H1 (cell line): Measurements from ENCODE around the gene GLRX5.

Source experiments
- BRCA1 ChIP-seq: IDR thresholded peaks from 2 replicates; pipeline ENCODE4 v1.6.1; 2012; ENCODE audit warnings: low read depth, low read length, improper control_type of control experiment
- EP300 ChIP-seq, 2 experiments: IDR thresholded peaks; 1 replicate in 1 of 2; 2 replicates in 1 of 2; pipeline ENCODE4 v1.6.1; 2011 to 2012; ENCODE audit warnings: low read depth in 2 of 2, low read length in 2 of 2, mild to moderate bottlenecking in 2 of 2, borderline replicate concordance in 1 of 2, inconsistent platforms in 1 of 2, moderate library complexity in 1 of 2
- EZH2 ChIP-seq: fragments of 200-600 bp; sonication (generic); IDR thresholded peaks from 2 replicates; pipeline ENCODE4 v1.7.1; 2012; ENCODE audit warnings: low read depth, mild to moderate bottlenecking, moderate library complexity, low read length, inconsistent platforms; ENCODE audit not compliant: severe bottlenecking
- GABPA ChIP-seq: IDR thresholded peaks from 2 replicates; pipeline ENCODE4 v1.6.1; 2011; ENCODE audit warnings: mild to moderate bottlenecking, low read length, moderate library complexity, borderline replicate concordance; ENCODE audit not compliant: insufficient read depth
- JUND ChIP-seq: IDR thresholded peaks from 2 replicates; pipeline ENCODE4 v1.6.1; 2011; ENCODE audit warnings: mild to moderate bottlenecking, improper control_type of control experiment, low read length
- POLR2A ChIP-seq, 2 experiments: IDR thresholded peaks; 1 replicate in 1 of 2; 2 replicates in 1 of 2; pipeline ENCODE4 v1.6.1; 2011; ENCODE audit warnings: low read depth in 2 of 2, low read length in 2 of 2, mild to moderate bottlenecking in 2 of 2; ENCODE audit errors: control extremely low read depth in 1 of 2
- TCF12 ChIP-seq: IDR thresholded peaks from 2 replicates; pipeline ENCODE4 v1.6.1; 2011; ENCODE audit warnings: low read depth, mild to moderate bottlenecking, low read length
- TF ChIP-seq, protein P1 (sequence below), 3 experiments: IDR thresholded peaks; 1 replicate in 2 of 3; 2 replicates in 1 of 3; pipeline versions ENCODE4 v1.5.1 to v1.6.1; 2011; ENCODE audit warnings: low read length in 3 of 3, mild to moderate bottlenecking in 3 of 3, inconsistent platforms in 2 of 3, low read depth in 1 of 3, moderate library complexity in 1 of 3; ENCODE audit not compliant: insufficient read depth in 1 of 3; ENCODE audit errors: control extremely low read depth in 1 of 3
- TF ChIP-seq, protein P2 (sequence below): IDR thresholded peaks from 2 replicates; pipeline ENCODE4 v1.6.1; 2011; ENCODE audit warnings: low read depth, mild to moderate bottlenecking, low read length; ENCODE audit not compliant: insufficient read depth

- no peak for TF ChIP-seq JUND
- TF ChIP-seq, protein P1, sequence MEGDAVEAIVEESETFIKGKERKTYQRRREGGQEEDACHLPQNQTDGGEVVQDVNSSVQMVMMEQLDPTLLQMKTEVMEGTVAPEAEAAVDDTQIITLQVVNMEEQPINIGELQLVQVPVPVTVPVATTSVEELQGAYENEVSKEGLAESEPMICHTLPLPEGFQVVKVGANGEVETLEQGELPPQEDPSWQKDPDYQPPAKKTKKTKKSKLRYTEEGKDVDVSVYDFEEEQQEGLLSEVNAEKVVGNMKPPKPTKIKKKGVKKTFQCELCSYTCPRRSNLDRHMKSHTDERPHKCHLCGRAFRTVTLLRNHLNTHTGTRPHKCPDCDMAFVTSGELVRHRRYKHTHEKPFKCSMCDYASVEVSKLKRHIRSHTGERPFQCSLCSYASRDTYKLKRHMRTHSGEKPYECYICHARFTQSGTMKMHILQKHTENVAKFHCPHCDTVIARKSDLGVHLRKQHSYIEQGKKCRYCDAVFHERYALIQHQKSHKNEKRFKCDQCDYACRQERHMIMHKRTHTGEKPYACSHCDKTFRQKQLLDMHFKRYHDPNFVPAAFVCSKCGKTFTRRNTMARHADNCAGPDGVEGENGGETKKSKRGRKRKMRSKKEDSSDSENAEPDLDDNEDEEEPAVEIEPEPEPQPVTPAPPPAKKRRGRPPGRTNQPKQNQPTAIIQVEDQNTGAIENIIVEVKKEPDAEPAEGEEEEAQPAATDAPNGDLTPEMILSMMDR (IDR thresholded peaks at IDR 0.05; ENCODE audit: control extremely low read depth in 1 of 3, insufficient read depth in 1 of 3, low read depth in 1 of 3, low read length in 3 of 3) = no peak
- TF ChIP-seq POLR2A (IDR thresholded peaks at IDR 0.05; ENCODE audit: control extremely low read depth in 1 of 2, low read depth in 2 of 2, low read length in 2 of 2) = no peak
- no peak for TF ChIP-seq BRCA1
- TF ChIP-seq, protein P2, sequence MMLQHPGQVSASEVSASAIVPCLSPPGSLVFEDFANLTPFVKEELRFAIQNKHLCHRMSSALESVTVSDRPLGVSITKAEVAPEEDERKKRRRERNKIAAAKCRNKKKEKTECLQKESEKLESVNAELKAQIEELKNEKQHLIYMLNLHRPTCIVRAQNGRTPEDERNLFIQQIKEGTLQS = no peak
- no peak for TF ChIP-seq GABPA
- no peak for TF ChIP-seq TCF12
- no peak for TF ChIP-seq EP300 (IDR thresholded peaks at IDR 0.05; ENCODE audit: borderline replicate concordance in 1 of 2, low read depth in 2 of 2, low read length in 2 of 2)
- TF ChIP-seq EZH2 = no peak
Observed at GRCh38 chr14:95496111-95496681, 38.7 kb upstream of the GLRX5 start.
